T-helper 1 cell treated with Interleukin-12 subunit alpha and Interleukin-12 subunit beta and Interleukin-4 antibody, amounts not matched to agents 30 μg/mL and 1 μg/mL, for 36 hours (primary cell): ENCODE results near the gene PACS1.

Source experiments
- H3K27ac Mint-ChIP-seq: one replicate; pipeline ENCODE4 v1.8.0; 2021; ENCODE audit warnings: mild to moderate bottlenecking, mixed read lengths
- H3K27me3 Mint-ChIP-seq: one replicate; pipeline ENCODE4 v1.8.0; 2021; ENCODE audit warnings: low read depth, mixed read lengths
- H3K36me3 Mint-ChIP-seq: one replicate; pipeline ENCODE4 v1.8.0; 2021; ENCODE audit warnings: low read depth, mixed read lengths
- H3K4me1 Mint-ChIP-seq: one replicate; pipeline ENCODE4 v1.8.0; 2021; ENCODE audit warnings: low read depth, mixed read lengths
- H3K4me3 Mint-ChIP-seq: one replicate; pipeline ENCODE4 v1.8.0; 2021; ENCODE audit warnings: mild to moderate bottlenecking, moderate library complexity, mixed read lengths
- H3K9me3 Mint-ChIP-seq: one replicate; pipeline ENCODE4 v1.8.0; 2021; ENCODE audit warnings: mixed read lengths

PACS1 gene

DNA sequence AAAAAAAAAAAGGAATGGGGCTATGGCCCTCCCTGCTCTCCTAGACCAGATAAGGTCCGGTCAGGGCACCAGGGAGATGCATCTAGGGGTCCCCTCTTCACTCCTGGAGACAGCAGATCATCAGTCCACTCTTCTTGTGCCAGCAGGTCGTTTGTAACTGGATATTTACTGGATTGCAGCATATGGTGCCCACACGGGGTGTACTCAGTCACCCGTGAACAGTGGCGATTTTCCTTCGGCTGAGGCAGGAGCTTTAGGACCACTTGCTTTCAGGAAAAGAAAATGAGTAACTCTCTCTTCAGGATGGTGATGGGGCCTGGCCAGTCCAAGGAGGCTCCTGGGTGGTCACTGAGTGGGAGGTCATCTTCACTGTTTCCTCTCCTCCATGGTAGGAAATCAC lies 160.1 kb downstream of the PACS1 start:
- Mint-ChIP-seq H3K4me1 (peaks cover 3% of the 10 kb centered on the region), H3K4me3 (no peak overlapping the region), H3K36me3 (peaks cover 31% of the 10 kb centered on the region), H3K27ac (no peak overlapping the region), H3K27me3 (no peaks in the 10 kb centered on the region), H3K9me3 (no peaks in the 10 kb centered on the region)

DNA sequence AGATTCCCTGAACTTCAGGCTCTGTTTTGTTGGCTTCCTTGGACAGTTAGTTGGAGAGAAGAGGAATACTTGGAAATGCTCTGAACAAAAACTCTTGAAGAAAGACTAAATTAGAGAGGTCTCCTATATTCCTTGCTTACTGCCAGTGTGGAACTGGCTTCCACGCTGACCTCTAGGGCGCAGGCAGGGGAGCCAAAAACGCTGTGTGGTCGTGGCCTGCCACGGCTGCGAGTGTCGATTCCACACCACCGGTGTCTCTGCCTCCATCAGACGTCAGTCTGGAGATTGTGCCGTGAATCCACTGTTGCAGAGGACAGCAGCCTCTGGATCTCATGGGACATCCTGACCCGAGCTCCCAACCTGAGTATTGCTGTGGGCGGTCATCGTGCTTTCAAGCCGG lies 160.9 kb downstream of the PACS1 start:
- no peak overlapping the region for H3K27ac Mint-ChIP-seq
- peaks cover 34% of the 10 kb centered on the region for H3K36me3 Mint-ChIP-seq
- no peaks in the 10 kb centered on the region for H3K27me3 Mint-ChIP-seq
- peaks cover 3% of the 10 kb centered on the region for H3K4me1 Mint-ChIP-seq
- H3K9me3 Mint-ChIP-seq = no peaks in the 10 kb centered on the region
- no peak overlapping the region for H3K4me3 Mint-ChIP-seq

DNA sequence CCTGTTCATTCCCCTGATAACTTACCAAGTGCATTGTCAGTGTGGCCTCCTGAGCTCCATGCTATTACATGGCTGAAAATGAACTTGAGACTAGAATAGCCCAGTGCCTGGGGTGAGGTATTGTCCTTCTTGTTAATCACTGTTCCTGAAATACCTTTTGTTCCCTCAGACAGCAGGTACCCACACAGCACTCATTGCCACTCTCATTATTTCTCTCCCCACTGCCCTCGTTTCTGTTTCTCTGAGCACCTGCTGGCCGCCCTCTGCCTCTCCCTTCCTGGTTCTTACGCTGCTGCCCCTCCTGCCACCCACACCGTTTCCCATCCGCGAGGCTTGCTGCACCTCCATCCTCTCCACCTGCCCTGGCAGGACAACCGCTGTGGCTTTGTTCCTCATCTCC lies 161.5 kb downstream of the PACS1 start:
- no peaks in the 10 kb centered on the region for H3K27me3 Mint-ChIP-seq
- no peaks in the 10 kb centered on the region for H3K9me3 Mint-ChIP-seq
- peaks cover 34% of the 10 kb centered on the region for H3K36me3 Mint-ChIP-seq
- peaks cover under 1% of the 10 kb centered on the region for H3K4me1 Mint-ChIP-seq
- no peak overlapping the region for H3K4me3 Mint-ChIP-seq
- peak overlapping the region; percentile 28 for H3K27ac Mint-ChIP-seq

DNA sequence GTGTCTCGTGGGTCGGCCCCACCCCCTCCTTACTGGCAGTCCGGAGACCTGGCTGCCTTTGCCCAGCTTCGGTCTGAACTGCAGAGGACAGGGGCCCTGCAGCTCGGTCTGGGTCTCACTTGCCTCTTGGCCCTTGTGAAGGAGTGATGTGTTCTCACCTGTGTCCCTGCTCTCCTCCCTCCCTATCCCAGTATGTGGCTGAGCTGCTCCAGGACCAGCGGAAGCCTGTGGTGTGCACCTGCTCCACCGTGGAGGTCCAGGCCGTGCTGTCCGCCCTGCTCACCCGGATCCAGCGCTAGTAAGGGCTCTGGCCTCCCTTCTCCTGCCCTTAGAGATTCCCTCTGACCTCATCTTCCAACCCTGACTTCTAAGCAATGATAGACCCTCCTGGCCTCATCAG lies 162.7 kb downstream of the PACS1 start:
- Mint-ChIP-seq H3K27ac (no peak overlapping the region), H3K36me3 (peaks cover 36% of the 10 kb centered on the region)

DNA sequence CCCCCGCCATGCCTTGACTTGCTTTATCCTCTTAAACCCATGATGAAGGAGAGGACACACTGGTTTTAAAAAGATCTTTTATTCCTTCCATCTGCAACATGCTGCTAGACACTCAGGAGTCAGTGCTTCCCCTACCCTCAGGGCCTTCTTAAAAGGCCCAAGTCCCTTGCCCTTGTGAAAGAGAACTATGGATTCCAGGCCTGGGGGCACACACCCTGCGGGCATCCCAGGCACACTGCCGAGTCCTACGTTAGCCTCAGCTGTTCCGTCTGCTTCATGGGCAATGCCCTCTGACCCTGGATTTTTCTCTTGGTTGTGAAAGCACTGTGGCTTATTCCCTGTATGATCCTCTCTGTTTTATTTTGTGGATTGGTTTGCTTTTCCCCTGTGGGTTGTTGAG lies 163.2 kb downstream of the PACS1 start:
- no peak overlapping the region for H3K27ac Mint-ChIP-seq
- H3K4me3 Mint-ChIP-seq = no peak overlapping the region
- no peaks in the 10 kb centered on the region for H3K4me1 Mint-ChIP-seq
- H3K36me3 Mint-ChIP-seq = peaks cover 33% of the 10 kb centered on the region
- H3K9me3 Mint-ChIP-seq = no peaks in the 10 kb centered on the region
- H3K27me3 Mint-ChIP-seq = no peaks in the 10 kb centered on the region

More for the DNA sequence above, 162.7 kb downstream of the PACS1 start:
- Mint-ChIP-seq H3K4me3 (no peak overlapping the region), H3K9me3 (no peaks in the 10 kb centered on the region), H3K27me3 (no peaks in the 10 kb centered on the region), H3K4me1 (no peaks in the 10 kb centered on the region)

DNA sequence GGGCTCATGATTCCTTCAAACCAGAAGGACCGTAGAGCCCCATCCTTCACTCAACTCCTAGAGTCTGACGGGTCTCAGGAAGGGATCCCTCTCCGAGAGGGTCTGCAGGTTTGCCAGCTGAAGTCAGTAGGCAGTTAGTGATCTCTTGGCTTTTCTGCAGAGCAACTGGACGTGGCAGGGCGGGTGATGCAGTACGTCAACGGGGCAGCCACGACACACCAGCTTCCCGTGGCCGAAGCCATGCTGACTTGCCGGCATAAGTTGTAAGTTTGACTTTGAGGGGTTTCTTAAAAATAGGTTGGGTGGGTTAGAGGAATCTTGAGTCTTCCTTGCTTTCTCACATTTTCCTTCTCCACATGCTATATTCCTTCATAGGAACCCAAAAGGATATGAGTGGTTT lies 165.1 kb downstream of the PACS1 start:
- Mint-ChIP-seq H3K36me3 (peaks cover 26% of the 10 kb centered on the region), H3K27ac (no peak overlapping the region)

DNA sequence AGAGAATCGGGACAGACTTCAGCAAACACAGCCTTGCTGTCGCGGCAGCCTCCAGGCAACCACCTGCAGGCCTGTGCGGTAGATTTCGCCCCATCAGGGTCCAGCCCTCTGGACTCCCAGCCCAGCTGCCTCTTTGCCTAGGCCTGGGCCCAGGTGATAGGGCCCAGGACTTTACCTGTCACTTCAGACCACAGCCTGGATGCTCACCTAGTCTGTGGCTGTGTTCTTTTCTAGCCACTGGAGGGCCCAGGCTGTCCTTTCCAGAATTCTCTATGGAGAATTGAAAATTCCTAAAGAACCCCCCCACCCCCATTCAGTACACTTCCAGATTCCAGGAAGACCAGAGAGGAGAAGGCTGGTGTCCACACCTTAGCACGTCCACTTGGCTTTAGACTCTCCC lies 167.8 kb downstream of the PACS1 start:
- Mint-ChIP-seq H3K27me3 (no peaks in the 10 kb centered on the region), H3K27ac (no peak overlapping the region), H3K36me3 (peaks cover 26% of the 10 kb centered on the region), H3K9me3 (no peaks in the 10 kb centered on the region), H3K4me3 (no peak overlapping the region), H3K4me1 (no peaks in the 10 kb centered on the region)

More for the DNA sequence above, 165.1 kb downstream of the PACS1 start:
- H3K27me3 Mint-ChIP-seq = no peaks in the 10 kb centered on the region
- no peaks in the 10 kb centered on the region for H3K9me3 Mint-ChIP-seq
- H3K4me3 Mint-ChIP-seq = no peak overlapping the region
- no peaks in the 10 kb centered on the region for H3K4me1 Mint-ChIP-seq

DNA sequence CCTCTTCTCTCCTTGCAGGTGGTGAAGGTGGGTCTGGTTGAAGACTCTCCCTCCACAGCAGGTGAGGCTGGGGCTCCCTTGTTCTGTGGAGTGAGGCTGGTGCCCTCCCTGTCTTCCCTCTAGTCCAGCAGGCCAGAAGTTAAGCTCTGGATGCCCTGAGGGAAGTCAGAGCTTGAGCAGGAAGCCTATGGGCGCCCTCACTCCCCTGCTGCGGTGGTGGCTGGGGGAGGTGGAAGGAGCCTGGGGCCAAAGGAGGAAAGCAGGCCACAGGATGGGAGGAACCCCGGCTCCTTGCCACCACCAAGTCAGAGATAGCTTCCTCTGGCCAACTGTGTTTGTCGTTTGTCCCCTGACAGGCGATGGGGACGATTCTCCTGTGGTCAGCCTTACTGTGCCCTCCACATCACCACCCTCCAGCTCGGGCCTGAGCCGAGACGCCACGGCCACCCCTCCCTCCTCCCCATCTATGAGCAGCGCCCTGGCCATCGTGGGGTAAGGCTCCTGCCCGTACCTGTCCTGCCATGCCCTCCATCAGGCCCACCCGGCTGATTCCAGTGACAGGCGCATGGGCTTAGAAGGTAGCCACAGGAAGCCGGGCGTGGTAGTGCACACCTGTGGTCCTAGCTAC lies 168.8 kb downstream of the PACS1 start:
- Mint-ChIP-seq H3K9me3 (no peaks in the 10 kb centered on the region), H3K27ac (no peak overlapping the region), H3K36me3 (peaks cover 24% of the 10 kb centered on the region), H3K27me3 (no peaks in the 10 kb centered on the region), H3K4me3 (no peak overlapping the region), H3K4me1 (peaks cover 2% of the 10 kb centered on the region)

DNA sequence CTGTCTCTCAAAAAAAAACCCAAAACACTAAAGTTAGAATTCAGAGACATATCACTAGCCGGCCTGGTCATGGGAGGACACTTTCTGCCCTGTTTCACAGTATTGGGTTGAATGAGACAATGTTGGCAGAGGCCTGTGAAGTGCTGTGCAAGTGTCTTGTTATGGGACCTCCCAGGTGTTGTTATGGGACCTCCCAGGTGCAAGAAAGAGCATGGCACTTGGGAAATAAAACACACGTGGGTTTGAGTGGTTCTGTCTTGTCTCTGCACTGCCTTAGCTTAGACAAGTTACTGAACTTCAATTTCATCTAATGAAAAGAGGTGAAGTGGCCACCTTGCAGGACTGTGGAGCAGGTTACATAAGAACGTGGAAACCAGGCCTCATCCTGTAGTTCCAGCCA lies 169.4 kb downstream of the PACS1 start:
- Mint-ChIP-seq H3K4me3 (no peak overlapping the region), H3K27me3 (no peaks in the 10 kb centered on the region), H3K27ac (no peak overlapping the region), H3K36me3 (peaks cover 20% of the 10 kb centered on the region), H3K4me1 (peaks cover 2% of the 10 kb centered on the region), H3K9me3 (no peaks in the 10 kb centered on the region)

DNA sequence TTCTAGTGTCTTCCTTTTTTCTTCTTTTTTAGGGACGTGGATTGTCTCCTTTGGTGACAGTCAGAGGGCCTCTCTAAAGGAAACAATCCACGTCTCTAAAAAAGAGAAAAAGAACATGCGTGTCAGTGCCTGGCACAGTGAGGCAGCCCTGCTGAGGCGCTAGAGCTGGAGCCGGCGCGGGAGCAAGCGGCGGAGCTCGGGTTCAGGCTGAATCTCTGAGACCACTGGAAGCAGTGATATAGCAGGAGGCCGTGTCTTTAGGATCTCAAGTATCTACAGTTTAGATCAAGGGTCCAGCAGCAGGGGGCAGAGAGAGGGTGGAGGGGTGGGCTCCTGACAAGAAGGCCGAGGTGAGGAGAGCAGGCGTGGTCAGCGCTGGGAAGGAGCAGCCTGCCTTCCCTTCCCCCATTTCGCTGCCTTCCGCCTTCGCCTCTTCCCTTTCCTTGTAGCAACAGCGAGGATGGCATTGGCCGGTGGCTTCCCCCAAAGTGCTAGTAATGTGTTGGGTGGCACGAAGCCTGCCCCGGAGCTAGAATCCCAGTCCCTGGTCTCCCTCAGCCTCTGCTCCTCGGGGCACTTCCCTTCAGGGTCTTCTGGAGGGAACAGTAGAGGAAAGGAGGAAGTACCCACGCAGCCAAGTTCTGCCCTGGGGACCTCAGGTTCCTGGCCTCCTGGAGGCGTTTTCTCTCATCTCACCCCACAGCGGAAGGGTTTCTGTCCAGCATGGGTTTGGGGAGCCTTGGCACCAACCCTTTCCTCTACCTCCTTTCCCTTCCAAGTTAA lies 170.1 kb downstream of the PACS1 start:
- Mint-ChIP-seq H3K27ac (no peak overlapping the region), H3K4me1 (peaks cover 2% of the 10 kb centered on the region), H3K9me3 (no peaks in the 10 kb centered on the region), H3K36me3 (peaks cover 17% of the 10 kb centered on the region), H3K27me3 (no peaks in the 10 kb centered on the region), H3K4me3 (no peak overlapping the region)

DNA sequence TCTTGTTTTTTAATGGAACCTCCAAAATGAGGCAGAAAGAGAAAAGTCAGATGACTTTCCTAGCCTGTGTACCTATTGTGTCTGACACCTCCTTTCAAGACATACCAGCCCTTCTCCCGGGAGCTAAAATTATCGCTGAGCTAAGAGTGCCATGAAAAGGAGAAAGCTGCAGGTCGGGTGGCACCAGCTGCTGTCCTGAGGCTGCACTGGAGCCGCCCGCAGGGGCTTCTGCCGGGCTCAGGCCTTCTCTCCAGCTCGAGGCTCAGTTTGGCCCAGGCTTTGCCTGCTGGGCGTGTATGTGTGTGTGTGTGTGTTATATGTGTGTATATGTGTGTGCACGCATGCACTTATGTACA lies 170.7 kb downstream of the PACS1 start:
- H3K9me3 Mint-ChIP-seq = no peaks in the 10 kb centered on the region
- H3K27ac Mint-ChIP-seq = no peak overlapping the region
- H3K4me1 Mint-ChIP-seq = peaks cover 2% of the 10 kb centered on the region
- peaks cover 13% of the 10 kb centered on the region for H3K36me3 Mint-ChIP-seq
- no peak overlapping the region for H3K4me3 Mint-ChIP-seq
- H3K27me3 Mint-ChIP-seq = no peaks in the 10 kb centered on the region

DNA sequence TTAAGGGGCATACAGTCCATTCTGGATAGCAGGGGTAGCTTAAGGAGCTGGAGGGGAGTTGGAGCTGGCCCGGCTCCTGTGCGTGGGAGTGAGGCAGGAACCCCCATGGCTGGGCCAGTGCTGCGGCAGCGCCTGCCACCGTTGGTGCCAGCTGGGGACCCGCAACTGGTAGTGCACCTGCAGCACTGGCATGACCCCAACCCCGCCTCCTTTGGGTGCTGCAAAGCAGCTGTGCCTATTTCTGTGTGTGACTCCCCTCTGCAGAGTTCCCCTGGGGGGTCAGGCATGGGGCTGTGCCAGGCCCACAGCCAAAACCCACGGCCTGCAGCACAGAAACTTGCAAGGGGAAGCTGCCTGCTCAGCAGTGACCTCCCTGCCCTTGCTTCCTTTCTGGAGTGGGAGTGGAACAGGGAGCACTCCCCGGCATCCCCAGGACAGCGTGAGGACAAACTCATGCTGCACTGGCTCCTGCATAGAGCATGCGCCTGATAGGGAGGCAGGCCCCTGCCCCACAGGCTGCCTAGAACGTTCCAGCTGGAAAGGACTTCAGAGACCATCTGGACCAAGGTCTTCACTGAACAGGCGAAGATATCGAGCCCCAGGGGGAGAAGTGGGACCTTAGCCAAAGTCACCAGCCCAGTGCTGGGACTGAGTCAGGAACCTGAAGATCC lies 172.2 kb downstream of the PACS1 start:
- Mint-ChIP-seq H3K9me3 (no peaks in the 10 kb centered on the region), H3K4me3 (no peak overlapping the region), H3K36me3 (peaks cover 16% of the 10 kb centered on the region), H3K27me3 (no peaks in the 10 kb centered on the region), H3K27ac (no peak overlapping the region), H3K4me1 (peaks cover 2% of the 10 kb centered on the region)

DNA sequence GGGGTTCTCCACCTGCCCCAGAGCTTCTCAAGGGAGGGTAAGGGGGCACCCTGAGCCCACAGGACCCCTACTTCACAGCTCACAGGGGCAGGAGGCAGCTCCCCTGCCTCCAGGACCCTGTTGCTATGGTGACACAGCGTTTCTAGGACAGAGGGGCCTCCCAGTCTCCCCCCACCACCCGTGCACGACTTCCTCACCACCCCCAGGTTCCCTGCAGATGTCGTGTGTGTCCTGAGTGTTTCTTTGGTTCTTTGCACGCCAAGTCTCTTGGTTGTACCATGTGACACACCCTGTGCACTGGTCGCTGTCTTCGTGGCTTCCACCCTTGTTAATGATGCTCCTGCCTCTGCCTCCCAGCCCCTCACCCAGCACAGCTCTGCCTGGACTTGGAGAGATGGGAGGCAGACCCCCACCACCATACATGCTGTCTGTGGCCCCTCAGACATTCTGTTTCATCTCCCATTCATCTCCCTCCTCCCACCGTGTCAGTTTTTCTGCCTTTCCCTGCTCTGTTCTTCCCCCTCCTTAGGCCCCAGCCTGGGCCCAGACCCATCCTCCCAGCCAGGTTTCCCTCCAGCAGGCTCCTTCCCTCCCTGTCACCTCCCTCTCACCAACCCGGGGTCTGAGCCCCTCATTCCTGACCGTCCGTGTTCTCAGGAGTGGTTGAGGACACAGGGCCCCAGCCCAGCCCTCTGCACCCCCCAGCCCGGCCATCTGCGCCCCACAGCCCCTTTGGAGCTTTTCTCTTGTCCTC lies 173.9 kb downstream of the PACS1 start:
- H3K36me3 Mint-ChIP-seq = peaks cover 15% of the 10 kb centered on the region
- H3K4me3 Mint-ChIP-seq = no peak overlapping the region
- peaks cover 2% of the 10 kb centered on the region for H3K4me1 Mint-ChIP-seq
- no peak overlapping the region for H3K27ac Mint-ChIP-seq
- no peaks in the 10 kb centered on the region for H3K9me3 Mint-ChIP-seq
- no peaks in the 10 kb centered on the region for H3K27me3 Mint-ChIP-seq

DNA sequence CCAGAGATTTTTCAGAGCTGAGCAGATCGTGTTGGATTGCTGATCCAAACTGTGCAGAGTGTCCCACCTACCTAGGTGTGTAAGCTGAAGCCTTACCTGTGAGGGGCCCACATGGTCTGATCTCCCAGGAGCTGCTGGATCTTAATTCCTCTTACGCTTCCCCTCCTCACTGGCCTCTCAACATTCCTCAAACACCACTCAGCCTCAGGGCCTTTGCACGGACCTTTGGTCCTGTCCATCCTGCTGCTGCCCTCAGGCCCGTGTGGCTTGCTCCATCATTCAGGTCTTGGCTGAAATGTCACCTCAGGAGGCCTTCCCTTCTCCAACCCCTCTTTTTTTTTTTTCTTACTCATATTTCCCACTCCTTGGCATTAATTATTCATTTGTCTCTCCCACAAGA lies 177.2 kb downstream of the PACS1 start:
- Mint-ChIP-seq H3K4me1 (peaks cover 2% of the 10 kb centered on the region), H3K27me3 (no peaks in the 10 kb centered on the region), H3K36me3 (peaks cover 11% of the 10 kb centered on the region), H3K4me3 (no peak overlapping the region), H3K9me3 (no peaks in the 10 kb centered on the region), H3K27ac (no peak overlapping the region)
